Ecto neural progenitor cell (in vitro differentiated cells): ENCODE measurements around the gene FRMD4B.
"Not testable (repeated sequence)": the region's sequence is repeated elsewhere in the genome, so short reads cannot be mapped to it uniquely, and the experiment has no call there.

ENCODE experiments used
- DNase-seq: peaks from one replicate; pipeline ENCODE4 v3.0.0-alpha.2; 2018; ENCODE audit warnings: low spot score

Gene FRMD4B

GRCh38 chr3:69282181-69282580, 103.7 kb downstream of the FRMD4B start:
- DNase-seq = no peak

- not testable (repeated sequence) for DNase-seq
Observed at GRCh38 chr3:69277403-69277802, 108.5 kb downstream of the FRMD4B start.

GRCh38 chr3:69276884-69277283, 109.0 kb downstream of the FRMD4B start:
- no peak for DNase-seq

- not testable (repeated sequence) for DNase-seq
Observed at GRCh38 chr3:69276191-69276590, 109.7 kb downstream of the FRMD4B start.

GRCh38 chr3:69273896-69274295, 112.0 kb downstream of the FRMD4B start:
- DNase-seq = no peak

GRCh38 chr3:69272556-69272955, 113.3 kb downstream of the FRMD4B start:
- DNase-seq = no peak

- DNase-seq = no peak
Observed at GRCh38 chr3:69271098-69271497, 114.8 kb downstream of the FRMD4B start.

GRCh38 chr3:69266585-69266984, 119.3 kb downstream of the FRMD4B start:
- no peak for DNase-seq

GRCh38 chr3:69266071-69266470, 119.8 kb downstream of the FRMD4B start:
- not testable (repeated sequence) for DNase-seq

GRCh38 chr3:69260843-69261405, 125.0 kb downstream of the FRMD4B start:
- not testable (repeated sequence) for DNase-seq

GRCh38 chr3:69260216-69260787, 125.6 kb downstream of the FRMD4B start:
- no peak for DNase-seq

- DNase-seq = no peak
Observed at GRCh38 chr3:69259125-69259524, 126.8 kb downstream of the FRMD4B start.

- no peak for DNase-seq
Observed at GRCh38 chr3:69255928-69256327, 130.0 kb downstream of the FRMD4B start.

GRCh38 chr3:69254351-69254750, 131.5 kb downstream of the FRMD4B start:
- no peak for DNase-seq

- DNase-seq = no peak
Observed at GRCh38 chr3:69252631-69253030, 133.3 kb downstream of the FRMD4B start.

GRCh38 chr3:69252141-69252540, 133.7 kb downstream of the FRMD4B start:
- DNase-seq = no peak

- no peak for DNase-seq
Observed at GRCh38 chr3:69251078-69251805, 134.6 kb downstream of the FRMD4B start.

- peak; percentile 68 for DNase-seq
Observed at GRCh38 chr3:69250014-69250413, 135.9 kb downstream of the FRMD4B start.

GRCh38 chr3:69249001-69249400, 136.9 kb downstream of the FRMD4B start:
- DNase-seq = no peak

GRCh38 chr3:69248436-69248835, 137.5 kb downstream of the FRMD4B start:
- DNase-seq = no peak

- DNase-seq = no peak
Observed at GRCh38 chr3:69246612-69247011, 139.3 kb downstream of the FRMD4B start.

GRCh38 chr3:69244039-69244438, 141.8 kb downstream of the FRMD4B start:
- DNase-seq = no peak

GRCh38 chr3:69241769-69242168, 144.1 kb downstream of the FRMD4B start:
- no peak for DNase-seq
